Osteocyte (in vitro differentiated cells): Measurements from ENCODE around the gene EMID1. TPM values are rescaled to one million over a fixed set of nuclear protein-coding genes. Genes with fewer than 3 reads are reported as not detected.
A peak's percentile ranks its signal among the peaks of the same experiment; 100 is the strongest.

Experiments
- DNase-seq: peaks from one replicate; pipeline ENCODE4 v3.0.0; 2021; ENCODE audit warnings: mixed read lengths; ENCODE audit not compliant: unreplicated experiment; ENCODE audit errors: extremely low spot score
- H3K27ac Mint-ChIP-seq: one replicate; pipeline ENCODE4 v1.8.0; 2021; ENCODE audit warnings: mild to moderate bottlenecking, mixed read lengths; ENCODE audit not compliant: unreplicated experiment
- H3K27me3 Mint-ChIP-seq: one replicate; pipeline ENCODE4 v1.8.0; 2021; ENCODE audit warnings: mixed read lengths; ENCODE audit not compliant: unreplicated experiment
- H3K36me3 Mint-ChIP-seq: one replicate; pipeline ENCODE4 v1.8.0; 2021; ENCODE audit warnings: mixed read lengths; ENCODE audit not compliant: unreplicated experiment
- H3K4me1 Mint-ChIP-seq: one replicate; pipeline ENCODE4 v1.8.0; 2021; ENCODE audit warnings: mixed read lengths; ENCODE audit not compliant: unreplicated experiment
- H3K4me3 Mint-ChIP-seq: one replicate; pipeline ENCODE4 v1.8.0; 2021; ENCODE audit warnings: mild to moderate bottlenecking, moderate library complexity, mixed read lengths; ENCODE audit not compliant: unreplicated experiment
- H3K9me3 Mint-ChIP-seq: one replicate; pipeline ENCODE4 v1.8.0; 2021; ENCODE audit warnings: mixed read lengths; ENCODE audit not compliant: unreplicated experiment
- long read RNA-seq: library from polyadenylated mRNA; unstranded; transcript quantifications from one replicate; pipeline ENCODE4 v2.0.0, GENCODE V29; 2021
- total RNA-seq: library from RNA; stranded (reverse); gene quantifications from 2 replicates; pipeline ENCODE4 v1.2.1, GENCODE V29; 2021
- TF ChIP-seq, protein P1 (sequence below): fragments of 200-600 bp; sonication (generic); IDR thresholded peaks from 2 replicates; pipeline ENCODE4 v1.5.0; 2021; ENCODE audit warnings: antibody characterized with exemption, mild to moderate bottlenecking, moderate library complexity

Gene EMID1
- total RNA-seq: 0.42 and 0.51 TPM in 2 replicates
- long read RNA-seq: 0 reads

DNA sequence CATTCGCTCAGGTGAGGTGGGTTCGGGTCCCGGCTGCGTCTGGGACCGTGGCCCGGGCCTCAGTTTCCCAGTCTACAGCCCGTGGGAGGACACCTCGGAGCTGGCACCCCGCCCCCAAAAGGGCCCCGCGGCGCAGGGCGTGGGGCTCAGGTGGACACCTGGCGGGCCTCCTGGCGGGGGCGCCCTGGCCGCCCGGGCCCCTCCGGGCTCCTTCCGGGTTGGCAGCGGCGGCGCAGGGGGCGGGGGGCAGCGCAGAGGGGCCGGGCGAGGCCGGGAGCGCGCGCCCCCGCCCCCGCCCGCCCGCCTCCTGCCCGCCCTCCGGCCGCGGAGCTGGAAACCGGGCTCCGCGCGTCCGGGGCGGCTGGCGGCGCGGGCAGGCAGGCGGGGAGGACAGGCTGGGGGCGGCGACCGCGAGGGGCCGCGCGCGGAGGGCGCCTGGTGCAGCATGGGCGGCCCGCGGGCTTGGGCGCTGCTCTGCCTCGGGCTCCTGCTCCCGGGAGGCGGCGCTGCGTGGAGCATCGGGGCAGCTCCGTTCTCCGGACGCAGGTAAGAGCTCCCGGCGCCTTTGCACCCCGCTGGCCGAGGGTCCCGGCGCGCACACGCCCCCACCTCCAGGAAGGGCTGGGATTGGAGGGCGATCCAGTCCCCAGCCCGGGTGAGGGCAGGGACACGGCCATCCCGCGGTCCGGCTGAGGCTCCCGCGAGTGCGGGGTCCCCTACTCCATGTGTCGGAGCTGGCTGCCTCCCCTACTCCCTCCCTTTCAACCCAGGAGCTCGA is at the start of gene EMID1:
EMID1 (plus strand) TSS at position 303 of the 778 bp plus-strand sequence; CDS start at position 446, 143 bp downstream.
- Mint-ChIP-seq H3K9me3 (no peaks in the 10 kb centered on the region), H3K4me3 (peak within 1 kb of the TSS; percentile 69), H3K27ac (no peak within 1 kb of the TSS), H3K4me1 (peaks cover 16% of the 10 kb centered on the region), H3K27me3 (peaks cover 10% of the 10 kb centered on the region), H3K36me3 (no peaks in the 10 kb centered on the region)
- TF ChIP-seq, protein P1, sequence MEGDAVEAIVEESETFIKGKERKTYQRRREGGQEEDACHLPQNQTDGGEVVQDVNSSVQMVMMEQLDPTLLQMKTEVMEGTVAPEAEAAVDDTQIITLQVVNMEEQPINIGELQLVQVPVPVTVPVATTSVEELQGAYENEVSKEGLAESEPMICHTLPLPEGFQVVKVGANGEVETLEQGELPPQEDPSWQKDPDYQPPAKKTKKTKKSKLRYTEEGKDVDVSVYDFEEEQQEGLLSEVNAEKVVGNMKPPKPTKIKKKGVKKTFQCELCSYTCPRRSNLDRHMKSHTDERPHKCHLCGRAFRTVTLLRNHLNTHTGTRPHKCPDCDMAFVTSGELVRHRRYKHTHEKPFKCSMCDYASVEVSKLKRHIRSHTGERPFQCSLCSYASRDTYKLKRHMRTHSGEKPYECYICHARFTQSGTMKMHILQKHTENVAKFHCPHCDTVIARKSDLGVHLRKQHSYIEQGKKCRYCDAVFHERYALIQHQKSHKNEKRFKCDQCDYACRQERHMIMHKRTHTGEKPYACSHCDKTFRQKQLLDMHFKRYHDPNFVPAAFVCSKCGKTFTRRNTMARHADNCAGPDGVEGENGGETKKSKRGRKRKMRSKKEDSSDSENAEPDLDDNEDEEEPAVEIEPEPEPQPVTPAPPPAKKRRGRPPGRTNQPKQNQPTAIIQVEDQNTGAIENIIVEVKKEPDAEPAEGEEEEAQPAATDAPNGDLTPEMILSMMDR: no peak
- no peak for DNase-seq

DNA sequence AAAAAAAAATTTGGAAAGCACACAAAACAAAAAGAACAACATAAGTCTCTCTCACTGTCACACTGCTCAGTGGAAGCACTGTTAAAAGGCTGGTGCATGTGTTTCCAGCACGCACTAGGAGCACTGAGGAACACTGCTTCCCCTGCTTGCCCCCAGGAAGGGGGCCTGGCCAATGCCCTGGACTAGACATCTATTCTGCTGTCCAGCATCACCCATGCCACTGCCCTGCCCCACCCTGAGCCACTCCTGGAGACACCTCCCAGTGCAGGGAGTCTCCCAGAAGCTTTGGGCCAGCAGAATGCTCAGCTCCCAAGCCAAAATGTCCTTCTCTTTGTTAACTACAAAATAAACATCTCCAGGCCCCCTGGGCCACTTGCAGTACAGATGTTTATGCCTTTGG is 49.7 kb upstream of the EMID1 start:
- TF ChIP-seq, protein P1: no peak
- H3K4me3 Mint-ChIP-seq: no peak overlapping the region
- no peak for DNase-seq
- peaks cover 36% of the 10 kb centered on the region for H3K27me3 Mint-ChIP-seq
- no peaks in the 10 kb centered on the region for H3K9me3 Mint-ChIP-seq
- H3K4me1 Mint-ChIP-seq: peaks cover 3% of the 10 kb centered on the region
- H3K27ac Mint-ChIP-seq: no peak overlapping the region
- H3K36me3 Mint-ChIP-seq: no peaks in the 10 kb centered on the region

DNA sequence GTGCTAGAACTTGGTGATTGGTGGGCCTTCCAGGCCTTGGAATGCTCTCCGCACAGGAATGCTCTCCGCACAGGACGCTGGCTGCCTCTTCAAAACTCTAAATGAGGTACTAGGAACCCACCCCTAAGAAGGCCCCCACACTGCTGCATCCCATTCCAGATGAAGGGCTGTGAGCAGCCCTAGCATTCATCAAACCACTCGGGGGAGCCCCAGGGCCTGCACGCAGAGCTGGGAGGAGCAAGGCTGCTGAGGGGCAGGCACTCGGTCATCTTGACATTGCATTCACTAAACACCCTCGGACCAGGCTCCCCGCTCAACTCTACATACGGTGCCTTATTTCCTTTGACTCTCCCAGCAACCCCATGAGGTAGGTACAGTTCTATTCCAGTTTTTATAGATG is 49.2 kb upstream of the EMID1 start:
- Mint-ChIP-seq H3K4me3 (no peak overlapping the region), H3K36me3 (no peaks in the 10 kb centered on the region), H3K27me3 (peaks cover 39% of the 10 kb centered on the region), H3K27ac (no peak overlapping the region), H3K4me1 (peaks cover 3% of the 10 kb centered on the region), H3K9me3 (no peaks in the 10 kb centered on the region)
- DNase-seq: no peak
- TF ChIP-seq, protein P1: no peak

DNA sequence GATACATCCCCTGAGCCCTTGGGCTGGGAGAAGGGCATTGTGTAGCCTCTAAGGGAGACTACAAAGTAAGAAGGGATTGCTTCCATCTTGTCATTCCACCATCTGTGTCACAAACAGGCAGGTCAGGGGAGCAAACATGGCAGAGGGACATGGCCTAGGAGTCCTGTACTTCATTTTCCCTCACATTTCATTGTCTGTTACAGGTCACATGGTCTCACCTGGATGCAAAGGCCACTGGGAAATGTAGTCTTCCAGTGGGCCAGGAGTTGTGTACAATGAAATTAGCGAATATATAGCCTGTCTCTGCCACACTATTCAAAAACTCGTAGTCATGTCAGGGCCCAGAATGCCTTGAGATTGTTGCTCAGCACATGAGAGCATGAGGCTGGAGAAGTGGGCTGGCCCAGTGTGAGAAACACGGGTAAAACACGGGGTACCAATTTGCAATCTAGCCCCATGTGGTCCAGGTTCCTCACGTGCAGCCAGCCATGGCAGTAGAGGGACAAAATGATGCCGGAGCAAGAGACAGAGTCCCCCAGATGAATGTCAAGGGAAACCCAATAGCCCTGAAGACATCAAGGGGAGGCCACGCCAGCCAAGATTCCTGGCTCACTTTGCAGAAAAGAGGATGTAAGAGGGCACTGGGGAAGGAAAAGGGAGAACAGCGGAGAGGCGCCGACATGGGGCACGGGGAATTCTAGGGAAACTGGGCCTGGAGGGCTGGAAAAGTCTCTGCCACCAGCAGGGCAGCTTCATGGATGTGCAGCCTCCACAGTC is 47.7 kb upstream of the EMID1 start:
- Mint-ChIP-seq H3K4me3 (no peak overlapping the region), H3K27ac (no peak overlapping the region), H3K27me3 (peaks cover 37% of the 10 kb centered on the region), H3K9me3 (no peaks in the 10 kb centered on the region), H3K36me3 (no peaks in the 10 kb centered on the region), H3K4me1 (peaks cover 3% of the 10 kb centered on the region)
- TF ChIP-seq, protein P1: no peak
- DNase-seq: no peak

DNA sequence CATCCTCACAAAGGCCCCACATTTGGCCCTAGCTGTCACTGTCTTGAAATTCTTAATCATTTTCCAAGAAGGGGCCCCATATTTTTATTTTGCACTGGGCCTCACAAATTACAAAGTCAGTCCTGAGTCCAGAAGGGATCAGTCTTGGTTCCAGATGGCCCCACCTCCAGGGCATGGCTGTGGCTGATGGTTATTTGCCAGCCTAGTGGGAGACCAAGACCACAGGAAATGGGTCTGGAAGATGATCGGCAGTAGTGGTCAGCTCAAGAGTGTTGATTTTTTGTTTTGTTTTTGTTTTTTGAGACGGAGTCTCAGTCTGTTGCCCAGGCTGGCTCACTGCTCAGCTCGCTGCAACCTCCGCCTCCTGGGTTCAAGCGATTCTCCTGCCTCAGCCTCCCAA is 47.1 kb upstream of the EMID1 start:
- Mint-ChIP-seq H3K9me3 (no peaks in the 10 kb centered on the region), H3K27ac (no peak overlapping the region), H3K36me3 (no peaks in the 10 kb centered on the region), H3K4me3 (no peak overlapping the region), H3K4me1 (peaks cover 3% of the 10 kb centered on the region), H3K27me3 (peaks cover 33% of the 10 kb centered on the region)
- TF ChIP-seq, protein P1: no peak
- no peak for DNase-seq
